Stimulated activated effector memory CD8-positive, alpha-beta T cell treated with anti-CD3 and anti-CD28 coated beads, Interleukin-12 subunit alpha, Interleukin-12 subunit beta, amount 100 ng/mL, for 72 hours (primary cell): ENCODE results near the gene ARFGAP2.
"Not testable (repeated sequence)": the region's sequence is repeated elsewhere in the genome, so short reads cannot be mapped to it uniquely, and the experiment has no call there.

Source experiments
- ATAC-seq: fragments of 150-1000 bp; cut with Tn5 transposase; 2 replicates; pipeline ENCODE4 v1.10.0; 2021
- DNase-seq, 2 donors: peaks; one replicate each; pipeline ENCODE4 v3.0.0; 2021 to 2022; ENCODE audit warnings: low spot score in 2 of 2
- H3K27ac Mint-ChIP-seq: one replicate; pipeline ENCODE4 v1.8.0; 2022; ENCODE audit warnings: mild to moderate bottlenecking, mixed read lengths
- H3K36me3 Mint-ChIP-seq: one replicate; pipeline ENCODE4 v1.8.0; 2022; ENCODE audit warnings: mild to moderate bottlenecking, mixed read lengths
- H3K4me1 Mint-ChIP-seq: one replicate; pipeline ENCODE4 v1.8.0; 2022; ENCODE audit warnings: mixed read lengths
- H3K4me3 Mint-ChIP-seq: one replicate; pipeline ENCODE4 v1.8.0; 2022; ENCODE audit warnings: mild to moderate bottlenecking, mixed read lengths
- H3K9me3 Mint-ChIP-seq: one replicate; pipeline ENCODE4 v1.8.0; 2022; ENCODE audit warnings: mixed read lengths

Gene ARFGAP2

GRCh38 chr11:47201015-47201414, 24.3 kb upstream of the ARFGAP2 start:
- Mint-ChIP-seq H3K27ac (no peak overlapping the region), H3K36me3 (no peaks in the 10 kb centered on the region), H3K4me1 (no peaks in the 10 kb centered on the region), H3K9me3 (no peaks in the 10 kb centered on the region), H3K4me3 (no peak overlapping the region)
- no peak for ATAC-seq
- no peak for DNase-seq

- not testable (repeated sequence) for ATAC-seq, H3K27ac Mint-ChIP-seq, H3K9me3 Mint-ChIP-seq, H3K4me3 Mint-ChIP-seq, H3K4me1 Mint-ChIP-seq, DNase-seq, H3K36me3 Mint-ChIP-seq
Observed at GRCh38 chr11:47198161-47198560, 21.5 kb upstream of the ARFGAP2 start.

GRCh38 chr11:47192111-47192510, 15.4 kb upstream of the ARFGAP2 start:
- Mint-ChIP-seq H3K4me3 (no peak overlapping the region), H3K9me3 (no peaks in the 10 kb centered on the region), H3K4me1 (no peaks in the 10 kb centered on the region), H3K27ac (no peak overlapping the region), H3K36me3 (no peaks in the 10 kb centered on the region)
- ATAC-seq: no peak
- no peak for DNase-seq

GRCh38 chr11:47191137-47191536, 14.5 kb upstream of the ARFGAP2 start:
- not testable (repeated sequence) for H3K9me3 Mint-ChIP-seq, H3K4me3 Mint-ChIP-seq, H3K4me1 Mint-ChIP-seq, ATAC-seq, H3K27ac Mint-ChIP-seq, H3K36me3 Mint-ChIP-seq, DNase-seq

GRCh38 chr11:47189100-47189834, 12.6 kb upstream of the ARFGAP2 start:
- no peak for ATAC-seq

GRCh38 chr11:47188259-47188658, 11.6 kb upstream of the ARFGAP2 start:
- no peaks in the 10 kb centered on the region for H3K4me1 Mint-ChIP-seq
- H3K9me3 Mint-ChIP-seq: no peaks in the 10 kb centered on the region
- DNase-seq (no peak), ATAC-seq (no peak)
- H3K27ac Mint-ChIP-seq: no peak overlapping the region
- no peak overlapping the region for H3K4me3 Mint-ChIP-seq
- H3K36me3 Mint-ChIP-seq: no peaks in the 10 kb centered on the region

More at GRCh38 chr11:47189100-47189834, 12.6 kb upstream of the ARFGAP2 start:
- Mint-ChIP-seq H3K27ac (no peak overlapping the region), H3K36me3 (no peaks in the 10 kb centered on the region), H3K4me1 (no peaks in the 10 kb centered on the region), H3K9me3 (no peaks in the 10 kb centered on the region), H3K4me3 (no peak overlapping the region)
- no peak for DNase-seq

- ATAC-seq (no peak), DNase-seq (no peak)
- no peaks in the 10 kb centered on the region for H3K9me3 Mint-ChIP-seq
- no peaks in the 10 kb centered on the region for H3K4me1 Mint-ChIP-seq
- no peaks in the 10 kb centered on the region for H3K36me3 Mint-ChIP-seq
- H3K4me3 Mint-ChIP-seq: peak overlapping the region; percentile 72
- H3K27ac Mint-ChIP-seq: no peak overlapping the region
Observed at GRCh38 chr11:47187723-47188122, 11.0 kb upstream of the ARFGAP2 start.

- DNase-seq (no peak), ATAC-seq (peak; percentile 62)
- Mint-ChIP-seq H3K27ac (no peak overlapping the region), H3K9me3 (no peaks in the 10 kb centered on the region), H3K4me1 (no peaks in the 10 kb centered on the region), H3K4me3 (peak overlapping the region; percentile 72), H3K36me3 (no peaks in the 10 kb centered on the region)
Observed at GRCh38 chr11:47186700-47187695, 10.3 kb upstream of the ARFGAP2 start.

GRCh38 chr11:47186076-47186699, 9.5 kb upstream of the ARFGAP2 start, which contains the start of gene PACSIN3:
PACSIN3 (minus strand) TSS chr11:47186434; CDS start chr11:47182727, 3,707 bp downstream.
- peak in 1 of 2 donors; percentile 20 for DNase-seq
- Mint-ChIP-seq H3K4me3 (peak within 1 kb of the TSS; percentile 72), H3K4me1 (no peaks in the 10 kb centered on the region), H3K27ac (no peak within 1 kb of the TSS), H3K36me3 (no peaks in the 10 kb centered on the region), H3K9me3 (no peaks in the 10 kb centered on the region)
- peak; percentile 79 for ATAC-seq

- Mint-ChIP-seq H3K4me3 (peak overlapping the region; percentile 72), H3K36me3 (no peaks in the 10 kb centered on the region), H3K4me1 (no peaks in the 10 kb centered on the region), H3K9me3 (no peaks in the 10 kb centered on the region), H3K27ac (no peak overlapping the region)
- DNase-seq (no peak), ATAC-seq (peak; percentile 20)
Observed at GRCh38 chr11:47185305-47186075, 8.8 kb upstream of the ARFGAP2 start.

GRCh38 chr11:47184711-47185304, 8.1 kb upstream of the ARFGAP2 start:
- Mint-ChIP-seq H3K36me3 (no peaks in the 10 kb centered on the region), H3K4me1 (peaks cover under 1% of the 10 kb centered on the region), H3K4me3 (peak overlapping the region; percentile 72), H3K27ac (no peak overlapping the region), H3K9me3 (no peaks in the 10 kb centered on the region)
- DNase-seq: no peak
- no peak for ATAC-seq

- no peaks in the 10 kb centered on the region for H3K9me3 Mint-ChIP-seq
- no peak overlapping the region for H3K4me3 Mint-ChIP-seq
- DNase-seq: no peak
- H3K27ac Mint-ChIP-seq: no peak overlapping the region
- H3K36me3 Mint-ChIP-seq: no peaks in the 10 kb centered on the region
- H3K4me1 Mint-ChIP-seq: peaks cover 6% of the 10 kb centered on the region
- ATAC-seq: no peak
Observed at GRCh38 chr11:47183969-47184368, 7.3 kb upstream of the ARFGAP2 start.

- Mint-ChIP-seq H3K4me1 (peaks cover 6% of the 10 kb centered on the region), H3K9me3 (no peaks in the 10 kb centered on the region), H3K4me3 (no peak overlapping the region), H3K27ac (no peak overlapping the region), H3K36me3 (no peaks in the 10 kb centered on the region)
- no peak for DNase-seq
- no peak for ATAC-seq
Observed at GRCh38 chr11:47183031-47183856, 6.6 kb upstream of the ARFGAP2 start.

GRCh38 chr11:47182380-47182779, 5.7 kb upstream of the ARFGAP2 start:
- Mint-ChIP-seq H3K9me3 (no peaks in the 10 kb centered on the region), H3K36me3 (peaks cover under 1% of the 10 kb centered on the region), H3K27ac (no peak overlapping the region), H3K4me1 (peaks cover 13% of the 10 kb centered on the region), H3K4me3 (no peak overlapping the region)
- DNase-seq: no peak
- ATAC-seq: no peak
